ENCODE results near the gene SENP8.
"Not testable (repeated sequence)": the region's sequence is repeated elsewhere in the genome, so short reads cannot be mapped to it uniquely, and the experiment has no call there.

The SENP8 gene

GRCh38 chr15:72155003-72155621 is 36.9 kb downstream of the SENP8 start:
- DNase-seq, result peak in 41 of 56 donors; percentile 20 to 80 (median 41)

GRCh38 chr15:72155635-72156616 is 37.7 kb downstream of the SENP8 start:
- peak in 54 of 56 donors; percentile 27 to 93 (median 75) for DNase-seq

- DNase-seq, result no peak
Measured at GRCh38 chr15:72156928-72157327, 38.7 kb downstream of the SENP8 start.

GRCh38 chr15:72160696-72161245 is 42.6 kb downstream of the SENP8 start:
- no peak for DNase-seq

GRCh38 chr15:72161361-72162132 is 43.3 kb downstream of the SENP8 start:
- peak in 5 of 56 donors; percentile 15 to 39 (median 27) for DNase-seq

GRCh38 chr15:72162569-72162968 is 44.4 kb downstream of the SENP8 start:
- no peak for DNase-seq

GRCh38 chr15:72163719-72164118 is 45.5 kb downstream of the SENP8 start:
- peak in 16 of 56 donors; percentile 13 to 65 (median 36) for DNase-seq

GRCh38 chr15:72166716-72167417 is 48.7 kb downstream of the SENP8 start:
- DNase-seq, result no peak

- no peak for DNase-seq
Measured at GRCh38 chr15:72167445-72167844, 49.2 kb downstream of the SENP8 start.

- no peak for DNase-seq
Measured at GRCh38 chr15:72168131-72168807, 50.1 kb downstream of the SENP8 start.

- no peak for DNase-seq
Measured at GRCh38 chr15:72168808-72169190, 50.6 kb downstream of the SENP8 start.

- DNase-seq, result no peak
Measured at GRCh38 chr15:72169236-72169920, 51.2 kb downstream of the SENP8 start.

GRCh38 chr15:72169921-72170611 is 51.9 kb downstream of the SENP8 start:
- DNase-seq, result no peak

GRCh38 chr15:72170691-72171090 is 52.5 kb downstream of the SENP8 start:
- DNase-seq, result no peak

- not testable (repeated sequence) for DNase-seq
Measured at GRCh38 chr15:72171978-72172377, 53.8 kb downstream of the SENP8 start.

- DNase-seq, result no peak
Measured at GRCh38 chr15:72172796-72173195, 54.6 kb downstream of the SENP8 start.

- no peak for DNase-seq
Measured at GRCh38 chr15:72173401-72173800, 55.2 kb downstream of the SENP8 start.

GRCh38 chr15:72173864-72174550 is 55.8 kb downstream of the SENP8 start:
- no peak for DNase-seq
